Measurements from ENCODE around the gene MGRN1. TPM values are rescaled to one million over a fixed set of nuclear protein-coding genes. Genes with fewer than 3 reads are reported as not detected.

Gene MGRN1
- total and polyA plus RNA-seq, 2 of the 13 experiments (the other 11 are each of a cell fraction or from before 2014, with no cell fraction given), result 11.9 to 12.6 TPM

DNA sequence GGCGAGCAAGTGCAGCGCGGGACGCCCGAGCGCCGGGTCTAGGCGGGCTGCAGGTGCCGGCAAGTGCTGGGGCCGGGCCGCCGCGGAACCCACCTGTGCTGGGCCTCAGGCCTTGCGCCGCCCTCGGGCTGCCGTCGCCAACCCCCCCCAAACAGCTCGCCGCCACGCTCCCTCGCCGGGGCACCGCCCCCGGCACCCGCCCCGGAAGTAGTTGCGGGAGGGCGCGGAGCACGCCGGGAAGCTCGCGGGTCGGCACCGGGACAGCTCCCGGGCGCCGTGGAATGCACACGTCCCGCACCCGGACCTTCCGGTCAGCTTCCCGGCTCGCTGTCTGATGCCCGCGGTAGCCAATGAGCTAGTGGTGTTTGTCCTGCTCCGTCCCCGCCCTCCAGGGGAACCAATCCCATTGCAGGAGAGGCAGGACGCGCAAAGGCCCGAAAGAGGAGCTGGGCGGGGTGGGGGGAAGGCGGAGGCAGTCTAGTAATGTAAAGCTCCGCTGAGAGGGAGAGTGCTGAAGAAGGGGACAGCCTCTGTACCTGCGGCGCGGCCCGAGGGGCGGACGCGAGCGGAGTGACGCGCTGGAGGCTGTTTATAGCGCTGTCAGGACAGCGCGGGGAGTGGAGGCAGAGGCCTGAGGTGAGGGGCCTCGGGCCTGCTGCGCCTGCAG is 109.6 kb downstream of the MGRN1 start, which contains the start of the genes ANKS3 and DNAAF8 (continued):
- TF ChIP-seq, protein P1, sequence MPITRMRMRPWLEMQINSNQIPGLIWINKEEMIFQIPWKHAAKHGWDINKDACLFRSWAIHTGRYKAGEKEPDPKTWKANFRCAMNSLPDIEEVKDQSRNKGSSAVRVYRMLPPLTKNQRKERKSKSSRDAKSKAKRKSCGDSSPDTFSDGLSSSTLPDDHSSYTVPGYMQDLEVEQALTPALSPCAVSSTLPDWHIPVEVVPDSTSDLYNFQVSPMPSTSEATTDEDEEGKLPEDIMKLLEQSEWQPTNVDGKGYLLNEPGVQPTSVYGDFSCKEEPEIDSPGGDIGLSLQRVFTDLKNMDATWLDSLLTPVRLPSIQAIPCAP (CRISPR knock-in tag; IDR thresholded peaks at IDR 0.05; ENCODE audit: low read depth), result no peak
- TF ChIP-seq POLR2AphosphoS5 (IDR thresholded peaks at IDR 0.05; ENCODE audit: low read depth, low read length), result peak; percentile 29; the same call in 1 of the 2 replicates
- TF ChIP-seq, protein P2, sequence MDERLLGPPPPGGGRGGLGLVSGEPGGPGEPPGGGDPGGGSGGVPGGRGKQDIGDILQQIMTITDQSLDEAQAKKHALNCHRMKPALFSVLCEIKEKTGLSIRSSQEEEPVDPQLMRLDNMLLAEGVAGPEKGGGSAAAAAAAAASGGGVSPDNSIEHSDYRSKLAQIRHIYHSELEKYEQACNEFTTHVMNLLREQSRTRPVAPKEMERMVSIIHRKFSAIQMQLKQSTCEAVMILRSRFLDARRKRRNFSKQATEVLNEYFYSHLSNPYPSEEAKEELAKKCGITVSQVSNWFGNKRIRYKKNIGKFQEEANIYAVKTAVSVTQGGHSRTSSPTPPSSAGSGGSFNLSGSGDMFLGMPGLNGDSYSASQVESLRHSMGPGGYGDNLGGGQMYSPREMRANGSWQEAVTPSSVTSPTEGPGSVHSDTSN (CRISPR knock-in tag; IDR thresholded peaks at IDR 0.05), result peak; percentile 77
- TF ChIP-seq NFKBIZ (CRISPR knock-in tag; IDR thresholded peaks at IDR 0.05), result no peak; the same call in 1 of the 2 replicates
- TF ChIP-seq ZNF878 (CRISPR knock-in tag; IDR thresholded peaks at IDR 0.05), result no peak
- TF ChIP-seq ZNF607 (CRISPR knock-in tag; IDR thresholded peaks at IDR 0.05; ENCODE audit: borderline replicate concordance), result no peak
- TF ChIP-seq NFKB2 (CRISPR knock-in tag; IDR thresholded peaks at IDR 0.05; ENCODE audit: borderline replicate concordance), result 0 out of 2 replicates have a peak, but pooled peaks have one; percentile 61
- TF ChIP-seq ZNF572 (CRISPR knock-in tag; IDR thresholded peaks at IDR 0.05), result no peak
- 0 out of 2 replicates have a peak, but pooled peaks have one; percentile 74 for TF ChIP-seq TSC22D2 (CRISPR knock-in tag; IDR thresholded peaks at IDR 0.05; ENCODE audit: borderline replicate concordance)
- TF ChIP-seq DMAP1 (CRISPR knock-in tag; IDR thresholded peaks at IDR 0.05), result peak; percentile 73
- TF ChIP-seq REXO4 (CRISPR knock-in tag; IDR thresholded peaks at IDR 0.05; ENCODE audit: borderline replicate concordance), result no peak
- peak; percentile 80 for TF ChIP-seq ZBTB38 (CRISPR knock-in tag; IDR thresholded peaks at IDR 0.05)
- no peak for TF ChIP-seq ONECUT2 (CRISPR knock-in tag; IDR thresholded peaks at IDR 0.05)
- no peak for TF ChIP-seq ZNF234 (CRISPR knock-in tag; conservative IDR thresholded peaks at IDR 0.05)
- TF ChIP-seq STAG1 (CRISPR knock-in tag; IDR thresholded peaks at IDR 0.05), result peak; percentile 31
- peak; percentile 79 for TF ChIP-seq ATF7-NPFF (CRISPR knock-in tag; IDR thresholded peaks at IDR 0.05; ENCODE audit: low read depth)
- TF ChIP-seq, protein P3, sequence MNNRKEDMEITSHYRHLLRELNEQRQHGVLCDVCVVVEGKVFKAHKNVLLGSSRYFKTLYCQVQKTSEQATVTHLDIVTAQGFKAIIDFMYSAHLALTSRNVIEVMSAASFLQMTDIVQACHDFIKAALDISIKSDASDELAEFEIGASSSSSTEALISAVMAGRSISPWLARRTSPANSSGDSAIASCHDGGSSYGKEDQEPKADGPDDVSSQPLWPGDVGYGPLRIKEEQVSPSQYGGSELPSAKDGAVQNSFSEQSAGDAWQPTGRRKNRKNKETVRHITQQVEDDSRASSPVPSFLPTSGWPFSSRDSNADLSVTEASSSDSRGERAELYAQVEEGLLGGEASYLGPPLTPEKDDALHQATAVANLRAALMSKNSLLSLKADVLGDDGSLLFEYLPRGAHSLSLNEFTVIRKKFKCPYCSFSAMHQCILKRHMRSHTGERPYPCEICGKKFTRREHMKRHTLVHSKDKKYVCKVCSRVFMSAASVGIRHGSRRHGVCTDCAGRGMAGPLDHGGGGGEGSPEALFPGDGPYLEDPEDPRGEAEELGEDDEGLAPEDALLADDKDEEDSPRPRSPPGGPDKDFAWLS (CRISPR knock-in tag; IDR thresholded peaks at IDR 0.05; ENCODE audit: borderline replicate concordance), result no peak
- TF ChIP-seq ZC3H13 (CRISPR knock-in tag; IDR thresholded peaks at IDR 0.05), result peak; percentile 83
- TF ChIP-seq ZNF225 (CRISPR knock-in tag; IDR thresholded peaks at IDR 0.05), result no peak
- TF ChIP-seq BRCA1 (CRISPR knock-in tag; IDR thresholded peaks at IDR 0.05), result peak; percentile 46; the same call in 1 of the 2 replicates
- TF ChIP-seq, protein P4, sequence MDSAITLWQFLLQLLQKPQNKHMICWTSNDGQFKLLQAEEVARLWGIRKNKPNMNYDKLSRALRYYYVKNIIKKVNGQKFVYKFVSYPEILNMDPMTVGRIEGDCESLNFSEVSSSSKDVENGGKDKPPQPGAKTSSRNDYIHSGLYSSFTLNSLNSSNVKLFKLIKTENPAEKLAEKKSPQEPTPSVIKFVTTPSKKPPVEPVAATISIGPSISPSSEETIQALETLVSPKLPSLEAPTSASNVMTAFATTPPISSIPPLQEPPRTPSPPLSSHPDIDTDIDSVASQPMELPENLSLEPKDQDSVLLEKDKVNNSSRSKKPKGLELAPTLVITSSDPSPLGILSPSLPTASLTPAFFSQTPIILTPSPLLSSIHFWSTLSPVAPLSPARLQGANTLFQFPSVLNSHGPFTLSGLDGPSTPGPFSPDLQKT (CRISPR knock-in tag; IDR thresholded peaks at IDR 0.05; ENCODE audit: borderline replicate concordance), result no peak
- TF ChIP-seq, protein P5, sequence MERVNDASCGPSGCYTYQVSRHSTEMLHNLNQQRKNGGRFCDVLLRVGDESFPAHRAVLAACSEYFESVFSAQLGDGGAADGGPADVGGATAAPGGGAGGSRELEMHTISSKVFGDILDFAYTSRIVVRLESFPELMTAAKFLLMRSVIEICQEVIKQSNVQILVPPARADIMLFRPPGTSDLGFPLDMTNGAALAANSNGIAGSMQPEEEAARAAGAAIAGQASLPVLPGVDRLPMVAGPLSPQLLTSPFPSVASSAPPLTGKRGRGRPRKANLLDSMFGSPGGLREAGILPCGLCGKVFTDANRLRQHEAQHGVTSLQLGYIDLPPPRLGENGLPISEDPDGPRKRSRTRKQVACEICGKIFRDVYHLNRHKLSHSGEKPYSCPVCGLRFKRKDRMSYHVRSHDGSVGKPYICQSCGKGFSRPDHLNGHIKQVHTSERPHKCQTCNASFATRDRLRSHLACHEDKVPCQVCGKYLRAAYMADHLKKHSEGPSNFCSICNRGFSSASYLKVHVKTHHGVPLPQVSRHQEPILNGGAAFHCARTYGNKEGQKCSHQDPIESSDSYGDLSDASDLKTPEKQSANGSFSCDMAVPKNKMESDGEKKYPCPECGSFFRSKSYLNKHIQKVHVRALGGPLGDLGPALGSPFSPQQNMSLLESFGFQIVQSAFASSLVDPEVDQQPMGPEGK (CRISPR knock-in tag; IDR thresholded peaks at IDR 0.05), result peak; percentile 93
- TF ChIP-seq KAT2B (IDR thresholded peaks at IDR 0.05; ENCODE audit: borderline replicate concordance, low read depth, low read length), result no peak
- TF ChIP-seq ATAD3A (CRISPR knock-in tag; IDR thresholded peaks at IDR 0.05), result no peak

Data from HepG2 (cell line).